NCI-H187 (cell line): ENCODE results near the gene SFXN5.

ENCODE experiments used
- DNase-seq, 2 experiments: peaks; one replicate each; lab custom pipeline; 2025; lab: John Stamatoyannopoulos, UW

Gene SFXN5

GRCh38 chr2:72955228-72956049 lies 116.1 kb downstream of the SFXN5 start:
- DNase-seq: no peak

GRCh38 chr2:72954376-72955227 lies 116.9 kb downstream of the SFXN5 start:
- no peak for DNase-seq

DNA sequence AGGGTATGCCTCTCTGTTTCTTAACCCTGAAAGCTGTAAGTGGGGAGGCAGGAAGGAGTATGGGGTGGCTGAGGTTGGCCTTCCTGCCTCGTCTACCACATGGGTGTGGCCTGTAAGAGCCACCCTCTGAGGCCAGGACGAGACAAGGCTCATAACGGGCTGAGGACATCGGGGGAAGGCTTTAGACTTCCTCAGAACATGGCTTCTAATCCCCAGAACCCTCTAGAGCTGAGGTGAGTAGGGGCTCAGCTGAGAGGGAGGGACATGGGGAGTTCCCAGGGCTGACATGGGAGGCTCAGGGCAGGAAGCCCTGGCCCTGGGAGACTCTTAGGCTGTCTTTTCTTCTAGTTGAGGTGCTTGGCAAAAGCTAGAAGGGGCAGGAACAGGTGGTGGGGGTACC lies 117.5 kb downstream of the SFXN5 start:
- no peak for DNase-seq

DNA sequence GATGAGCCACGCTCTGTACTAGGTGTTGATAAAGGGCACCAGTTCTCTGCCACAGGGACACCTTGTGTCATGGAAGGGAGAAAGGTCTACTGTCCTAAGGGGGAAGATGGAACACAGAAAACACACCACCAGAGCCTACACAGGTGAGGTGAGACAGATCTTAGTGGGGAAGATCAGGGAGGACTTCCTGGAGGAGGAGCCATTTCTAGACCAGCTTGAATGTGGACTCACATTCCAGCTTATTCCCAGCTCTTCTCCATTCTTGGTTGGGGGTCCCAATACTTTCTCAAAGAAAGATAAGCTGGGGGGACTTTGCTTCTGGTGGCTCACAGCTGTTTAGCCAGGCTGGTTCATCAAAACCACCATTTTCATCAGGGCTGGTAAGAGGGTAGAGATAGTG lies 118.0 kb downstream of the SFXN5 start:
- DNase-seq: no peak

DNA sequence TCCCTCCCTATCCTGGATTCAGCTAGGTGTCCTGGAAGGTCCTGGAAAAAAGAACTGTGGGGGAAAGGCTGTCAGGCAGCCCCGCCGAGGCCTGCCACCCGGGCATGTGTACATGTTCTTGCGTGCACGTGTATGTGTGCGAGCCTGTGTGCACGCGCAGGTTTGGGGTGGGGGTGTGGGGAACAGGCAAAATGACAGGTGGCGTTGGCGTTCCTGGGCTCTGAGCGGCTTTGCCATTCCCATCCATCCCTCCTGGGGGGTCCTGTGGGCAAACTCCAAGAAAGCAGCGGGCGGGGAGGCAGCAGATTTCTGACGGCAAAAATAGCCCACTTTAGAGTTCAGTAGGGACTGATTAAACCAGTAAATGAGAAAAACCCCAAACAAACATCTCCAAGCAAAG lies 118.6 kb downstream of the SFXN5 start:
- DNase-seq: no peak

- DNase-seq: no peak
Observed at GRCh38 chr2:72952110-72952823, 119.2 kb downstream of the SFXN5 start.

- no peak for DNase-seq
Observed at GRCh38 chr2:72951303-72952095, 120.0 kb downstream of the SFXN5 start.

DNA sequence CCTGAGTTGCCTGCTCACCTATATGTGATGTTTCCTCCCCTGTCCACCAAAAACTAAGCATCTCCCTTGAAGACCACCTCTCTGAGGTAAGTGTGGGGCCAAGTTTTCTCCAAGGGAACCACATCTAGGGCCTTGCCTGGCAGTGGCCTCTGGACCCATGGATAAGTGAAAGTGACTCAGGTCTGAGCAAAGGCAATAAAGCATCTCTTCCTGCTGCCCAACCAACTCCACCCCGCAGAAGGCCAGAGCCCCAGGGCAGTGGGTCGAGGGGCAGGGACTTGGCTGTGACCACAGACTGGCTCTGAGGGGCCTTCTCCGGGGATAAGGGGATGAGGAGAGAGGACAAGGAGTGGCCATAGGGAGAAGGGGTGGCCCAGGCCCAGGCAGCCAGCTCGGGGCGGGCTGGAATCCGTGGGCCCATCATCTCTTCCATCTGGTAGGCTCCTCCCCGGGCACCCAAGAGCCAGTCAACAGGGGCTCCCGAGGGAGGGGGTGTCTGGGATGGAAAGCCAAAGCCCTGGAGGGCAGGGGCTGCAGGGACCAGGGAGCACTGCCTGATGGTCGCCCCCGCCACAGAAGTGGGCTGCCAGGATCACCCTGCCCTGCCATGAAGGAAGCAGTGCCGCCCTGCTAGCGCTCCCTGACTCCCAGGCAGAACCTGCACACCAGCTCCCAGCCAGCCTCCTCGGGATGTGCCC lies 120.8 kb downstream of the SFXN5 start:
- DNase-seq: no peak

GRCh38 chr2:72949642-72950041 lies 121.9 kb downstream of the SFXN5 start:
- DNase-seq: no peak

- DNase-seq: no peak
Observed at GRCh38 chr2:72949045-72949444, 122.5 kb downstream of the SFXN5 start.

- DNase-seq: no peak
Observed at GRCh38 chr2:72947952-72948830, 123.3 kb downstream of the SFXN5 start.

- no peak for DNase-seq
Observed at GRCh38 chr2:72946466-72946865, 125.0 kb downstream of the SFXN5 start.

DNA sequence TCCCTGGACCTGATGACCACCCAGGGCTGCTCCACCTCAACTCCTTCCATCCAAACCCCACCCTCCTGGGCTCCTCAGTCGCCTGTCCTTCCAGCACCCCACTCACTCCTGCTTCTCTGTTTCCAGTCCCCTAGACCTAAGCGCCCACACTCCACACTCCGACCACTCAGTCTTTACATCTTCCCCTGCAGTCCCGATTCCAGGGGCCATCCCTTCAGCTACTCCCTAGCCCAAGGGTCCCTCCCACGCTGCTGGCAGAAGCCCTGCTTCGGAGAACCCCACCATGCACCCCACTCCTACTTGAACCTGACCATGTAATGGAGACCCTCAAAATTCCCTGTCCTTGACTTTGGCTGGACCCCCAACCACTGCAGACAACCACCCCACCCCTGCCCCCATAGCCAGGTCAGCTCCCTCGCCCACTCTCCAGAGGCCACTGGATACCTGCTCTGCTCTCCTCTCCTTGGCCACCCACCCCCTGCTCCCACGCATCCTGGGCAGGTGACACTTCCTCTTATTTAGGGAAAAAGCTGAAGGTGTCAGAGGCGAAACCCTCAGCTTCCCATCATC lies 126.0 kb downstream of the SFXN5 start:
- DNase-seq: no peak

DNA sequence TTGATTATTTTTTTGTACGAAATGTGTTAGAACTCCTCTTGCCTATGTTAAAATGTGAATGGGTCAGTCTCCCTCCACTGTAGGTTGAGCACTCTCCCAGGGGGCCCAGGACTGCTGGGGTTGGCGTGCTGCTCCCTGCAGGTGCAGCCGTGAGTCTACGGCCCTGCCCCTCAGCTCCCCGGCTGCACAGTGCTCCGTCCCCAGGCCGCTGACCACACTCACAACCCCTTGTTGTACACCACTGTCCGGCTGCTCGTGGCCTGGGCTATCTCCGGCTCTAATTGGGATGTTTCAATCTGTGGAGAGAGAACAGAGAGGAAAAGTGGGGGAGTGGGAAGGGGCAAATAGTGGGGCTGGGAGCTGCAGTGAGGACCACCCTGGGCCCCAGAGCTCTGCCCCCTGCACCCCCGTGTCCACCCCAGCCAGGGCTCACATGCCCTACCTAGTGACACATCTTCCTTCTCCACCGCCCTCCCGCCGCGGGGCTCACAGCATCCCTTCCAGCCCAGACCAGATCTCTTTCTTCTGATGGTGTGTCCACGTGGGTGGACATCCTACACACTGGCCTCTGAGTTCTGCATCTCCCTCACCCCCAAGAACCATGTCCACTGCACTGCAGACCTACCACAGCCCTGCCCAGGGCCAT lies 126.6 kb downstream of the SFXN5 start:
- DNase-seq: no peak

- DNase-seq: no peak
Observed at GRCh38 chr2:72943540-72944395, 127.7 kb downstream of the SFXN5 start.

- no peak for DNase-seq
Observed at GRCh38 chr2:72942881-72943418, 128.6 kb downstream of the SFXN5 start.

- DNase-seq: no peak
Observed at GRCh38 chr2:72942293-72942692, 129.2 kb downstream of the SFXN5 start.

GRCh38 chr2:72940786-72941185 lies 130.7 kb downstream of the SFXN5 start:
- no peak for DNase-seq
